HUES64 (cell line): ENCODE data around the gene LGR4.
A peak's percentile ranks its signal among the peaks of the same experiment; 100 is the strongest.
"Not testable (repeated sequence)": the region's sequence is repeated elsewhere in the genome, so short reads cannot be mapped to it uniquely, and the experiment has no call there.

ENCODE experiments used
- H3K27ac ChIP-seq: 2 replicates; pipeline ENCODE4 v1.7.0; 2013; ENCODE audit warnings: low read depth, low read length, inconsistent platforms
- H3K27me3 ChIP-seq: 2 replicates; pipeline ENCODE4 v1.6.1; 2013; ENCODE audit warnings: mild to moderate bottlenecking, low read length; ENCODE audit not compliant: insufficient read depth
- H3K36me3 ChIP-seq: 2 replicates; pipeline ENCODE4 v1.6.1; 2013; ENCODE audit warnings: mild to moderate bottlenecking, low read length; ENCODE audit not compliant: insufficient read depth
- H3K4me1 ChIP-seq: 2 replicates; pipeline ENCODE4 v1.6.1; 2013; ENCODE audit warnings: mild to moderate bottlenecking, low read length, moderate library complexity; ENCODE audit not compliant: insufficient read depth
- H3K4me3 ChIP-seq: 2 replicates; pipeline ENCODE4 v1.5.1; 2013; ENCODE audit warnings: mild to moderate bottlenecking, low read length, moderate library complexity
- H3K9ac ChIP-seq: 2 replicates; pipeline ENCODE4 v1.6.1; 2013; ENCODE audit warnings: mild to moderate bottlenecking, low read depth, low read length
- H3K9me3 ChIP-seq: 2 replicates; pipeline ENCODE4 v1.6.1; 2013; ENCODE audit warnings: low read depth, low read length; ENCODE audit not compliant: insufficient read depth
- WGBS: fragments of 150-250, 120-280 bp; methylation state at CpG from one replicate; pipeline ENCODE4 v1.1.7; 2013; ENCODE audit warnings: missing lambda C conversion rate; 5-methylcytosine and 5-hydroxymethylcytosine counted together

Gene LGR4

GRCh38 chr11:27347359-27348339, 124.9 kb downstream of the LGR4 start:
- Histone ChIP-seq H3K36me3 (no peaks in the 10 kb centered on the region), H3K27ac (peak overlapping the region; percentile 91; the same call in 1 of the 2 replicates), H3K9me3 (no peaks in the 10 kb centered on the region), H3K4me3 (peak overlapping the region; percentile 29), H3K27me3 (no peaks in the 10 kb centered on the region), H3K4me1 (peaks cover 55% of the 10 kb centered on the region), H3K9ac (peak overlapping the region; percentile 35)
- 3% methylated on average over 5 of the region's 5 CpGs for WGBS

GRCh38 chr11:27339941-27340340, 132.6 kb downstream of the LGR4 start:
- WGBS: 89% methylated on average over 3 of the region's 3 CpGs
- Histone ChIP-seq H3K4me1 (no peaks in the 10 kb centered on the region), H3K4me3 (no peak overlapping the region), H3K9ac (no peak overlapping the region), H3K27me3 (no peaks in the 10 kb centered on the region), H3K9me3 (no peaks in the 10 kb centered on the region), H3K36me3 (peaks cover 24% of the 10 kb centered on the region), H3K27ac (no peak overlapping the region)

- H3K27ac ChIP-seq, H3K9ac ChIP-seq, H3K27me3 ChIP-seq, H3K9me3 ChIP-seq, H3K36me3 ChIP-seq, H3K4me3 ChIP-seq: not testable (repeated sequence)
- WGBS: 93% methylated on average over 4 of the region's 4 CpGs
- peaks cover 13% of the 10 kb centered on the region for H3K4me1 ChIP-seq
Measured at GRCh38 chr11:27334764-27335163, 137.8 kb downstream of the LGR4 start.

- H3K4me3 ChIP-seq: no peak overlapping the region
- WGBS: 83% methylated on average over 2 of the region's 2 CpGs
- 0 out of 2 replicates have a peak, but pooled peaks cover 4% of the 10 kb centered on the region for H3K36me3 ChIP-seq
- H3K27me3 ChIP-seq: no peaks in the 10 kb centered on the region
- no peaks in the 10 kb centered on the region for H3K9me3 ChIP-seq
- no peak overlapping the region for H3K9ac ChIP-seq
- no peak overlapping the region for H3K27ac ChIP-seq
- peaks cover 22% of the 10 kb centered on the region for H3K4me1 ChIP-seq
Measured at GRCh38 chr11:27331981-27332380, 140.6 kb downstream of the LGR4 start.

GRCh38 chr11:27330633-27331270, 141.8 kb downstream of the LGR4 start:
- H3K9me3 ChIP-seq: no peaks in the 10 kb centered on the region
- peaks cover 22% of the 10 kb centered on the region for H3K4me1 ChIP-seq
- no peaks in the 10 kb centered on the region for H3K27me3 ChIP-seq
- H3K9ac ChIP-seq: no peak overlapping the region
- WGBS: 96% methylated on average over 1 of the region's 1 CpG
- H3K36me3 ChIP-seq: 0 out of 2 replicates have a peak, but pooled peaks cover 4% of the 10 kb centered on the region
- no peak overlapping the region; the same call in 1 of the 2 replicates for H3K27ac ChIP-seq
- H3K4me3 ChIP-seq: no peak overlapping the region

- Histone ChIP-seq H3K27me3 (no peaks in the 10 kb centered on the region), H3K9me3 (no peaks in the 10 kb centered on the region), H3K4me3 (no peak overlapping the region), H3K27ac (no peak overlapping the region), H3K36me3 (0 out of 2 replicates have a peak, but pooled peaks cover 4% of the 10 kb centered on the region), H3K9ac (no peak overlapping the region), H3K4me1 (peaks cover 22% of the 10 kb centered on the region)
- WGBS: 95% methylated on average over 4 of the region's 4 CpGs
Measured at GRCh38 chr11:27329867-27330632, 142.5 kb downstream of the LGR4 start.

- WGBS: 50% methylated on average over 4 of the region's 5 CpGs
- Histone ChIP-seq H3K9ac (no peak overlapping the region), H3K27ac (peak overlapping the region; percentile 48; the same call in 1 of the 2 replicates), H3K4me1 (peaks cover 22% of the 10 kb centered on the region), H3K4me3 (no peak overlapping the region), H3K36me3 (0 out of 2 replicates have a peak, but pooled peaks cover 4% of the 10 kb centered on the region), H3K9me3 (no peaks in the 10 kb centered on the region), H3K27me3 (no peaks in the 10 kb centered on the region)
Measured at GRCh38 chr11:27328614-27329013, 144.0 kb downstream of the LGR4 start.

GRCh38 chr11:27327064-27327463, 145.5 kb downstream of the LGR4 start:
- not testable (repeated sequence) for H3K9me3 ChIP-seq

GRCh38 chr11:27322196-27322595, 150.4 kb downstream of the LGR4 start:
- H3K27me3 ChIP-seq, H3K27ac ChIP-seq, H3K9me3 ChIP-seq, H3K9ac ChIP-seq, H3K4me3 ChIP-seq, H3K36me3 ChIP-seq: not testable (repeated sequence)
- H3K4me1 ChIP-seq: peaks cover 12% of the 10 kb centered on the region
- WGBS: 84% methylated on average over 3 of the region's 3 CpGs

More at GRCh38 chr11:27327064-27327463, 145.5 kb downstream of the LGR4 start:
- H3K4me3 ChIP-seq, H3K27ac ChIP-seq, H3K27me3 ChIP-seq, H3K36me3 ChIP-seq, H3K9ac ChIP-seq: not testable (repeated sequence)
- WGBS: 86% methylated on average over 1 of the region's 2 CpGs
- H3K4me1 ChIP-seq: peaks cover 21% of the 10 kb centered on the region

- H3K27ac ChIP-seq, H3K9me3 ChIP-seq, H3K4me3 ChIP-seq, H3K36me3 ChIP-seq, H3K27me3 ChIP-seq, H3K9ac ChIP-seq: not testable (repeated sequence)
- peaks cover 12% of the 10 kb centered on the region for H3K4me1 ChIP-seq
- 95% methylated on average over 10 of the region's 10 CpGs for WGBS
Measured at GRCh38 chr11:27321340-27321739, 151.2 kb downstream of the LGR4 start.
